Gastrocnemius medialis (tissue), 4 donors: ENCODE results near the gene SMPDL3A. TPM values are rescaled to one million over a fixed set of nuclear protein-coding genes. Genes with fewer than 3 reads are reported as not detected.

Source experiments
- ATAC-seq, 2 donors: fragments of 150-250 bp; one replicate each; pipeline ENCODE4 v1.9.1; 2016
- DNase-seq, 2 donors: peaks; one replicate each; pipeline ENCODE4 v3.0.0-alpha.2; 2019
- H3K27ac ChIP-seq, 4 donors: fragments of 200-600 bp; sonication (generic); 1 replicate in 1 of 4; 2 replicates in 3 of 4; pipeline ENCODE4 v1.5.1; 2016 to 2018; ENCODE audit warnings: mild to moderate bottlenecking in 2 of 4, moderate library complexity in 1 of 4
- H3K27me3 ChIP-seq, 3 donors: fragments of 200-600 bp; sonication (generic) in 2 of 3; 1 replicate in 1 of 3; 2 replicates in 2 of 3; pipeline versions ENCODE4 v1.5.1 to v1.6.0; 2016 to 2019; ENCODE audit warnings: mild to moderate bottlenecking in 1 of 3, moderate library complexity in 1 of 3
- H3K36me3 ChIP-seq, 2 donors: fragments of 200-600 bp; sonication (generic) in 1 of 2; one replicate each; pipeline ENCODE4 v1.5.1; 2017 to 2018
- H3K4me1 ChIP-seq, 2 donors: fragments of 200-600 bp; sonication (generic) in 1 of 2; one replicate each; pipeline ENCODE4 v1.5.1; 2016 to 2017; ENCODE audit warnings: mild to moderate bottlenecking in 2 of 2
- H3K4me3 ChIP-seq, 4 donors: fragments of 200-600 bp; sonication (generic) in 3 of 4; 1 replicate in 1 of 4; 2 replicates in 3 of 4; pipeline ENCODE4 v1.5.1; 2016 to 2019; ENCODE audit warnings: mild to moderate bottlenecking in 2 of 4
- H3K9me3 ChIP-seq, 3 donors: fragments of 200-600 bp; sonication (generic) in 2 of 3; 1 replicate in 1 of 3; 2 replicates in 2 of 3; pipeline ENCODE4 v1.5.1; 2016 to 2019
- CTCF ChIP-seq, 5 experiments: fragments of 450-650 bp in 3 of 5; fragments of 200-600 bp in 2 of 5; sonication (generic) in 2 of 5; IDR thresholded peaks in 4 of 5; conservative IDR thresholded peaks in 1 of 5; 1 replicate in 4 of 5; 2 replicates in 1 of 5; pipeline ENCODE4 v1.5.1; 2016 to 2019; ENCODE audit warnings: antibody characterized with exemption in 5 of 5, mild to moderate bottlenecking in 3 of 5, moderate library complexity in 3 of 5
- POLR2A ChIP-seq, 2 donors: fragments of 450-650 bp; IDR thresholded peaks; one replicate each; pipeline ENCODE4 v1.6.1; 2017; ENCODE audit warnings: antibody characterized with exemption in 2 of 2, mild to moderate bottlenecking in 2 of 2, moderate library complexity in 2 of 2
- in situ Hi-C, 4 donors: fragments of 200-750 bp; cut with MboI; loops; one replicate each; pipeline versions ENCODE4 v1.15.0 to v1.8.0; 2017; ENCODE audit warnings: low sequenced_read_pairs in 4 of 4
- intact Hi-C: fragments of 100-400 bp; cut with DNase I; formaldehyde crosslinking; loops from one replicate; pipeline ENCODE4 v1.15.1; 2023; ENCODE audit warnings: low total_unique reads
- total RNA-seq, 4 donors: library from RNA; depleted of rRNA; stranded (reverse); fragments of >200 nt; gene quantifications; one replicate each; pipeline versions ENCODE4 v1.1.0 to v1.2.3, GENCODE V29; 2016

The SMPDL3A gene
- total RNA-seq, 4 donors from 2014 or later: 18.4 to 38.4 (median 32.6) TPM

GRCh38 chr6:122833021-122833491, 44.0 kb downstream of the SMPDL3A start:
- Histone ChIP-seq H3K36me3 (no peaks in the 10 kb centered on the region), H3K4me3 (no peak overlapping the region), H3K9me3 (no peaks in the 10 kb centered on the region), H3K27me3 (no peaks in the 10 kb centered on the region), H3K27ac (no peak overlapping the region), H3K4me1 (no peaks in the 10 kb centered on the region)
- intact Hi-C loops: no loop called here
- no peak for ATAC-seq
- no peak for DNase-seq
- in situ Hi-C loops: no loop called here
- TF ChIP-seq POLR2A (IDR thresholded peaks at IDR 0.05): no peak

- no peaks in the 10 kb centered on the region for H3K36me3 ChIP-seq
- in situ Hi-C loops: loop anchor here (5.0 kb wide), 2 partner anchors 101 to 111 kb away; no protein-coding TSS in a partner anchor
- no peak for DNase-seq
Observed at GRCh38 chr6:122838060-122838780, 49.2 kb downstream of the SMPDL3A start.

GRCh38 chr6:122839472-122839871, 50.4 kb downstream of the SMPDL3A start:
- Histone ChIP-seq H3K27ac (no peak overlapping the region), H3K9me3 (no peaks in the 10 kb centered on the region), H3K4me3 (no peak overlapping the region), H3K4me1 (no peaks in the 10 kb centered on the region), H3K27me3 (no peaks in the 10 kb centered on the region), H3K36me3 (no peaks in the 10 kb centered on the region)
- TF ChIP-seq CTCF (IDR thresholded peaks at IDR 0.05 in 4 of 5, conservative IDR thresholded peaks at IDR 0.05 in 1 of 5) (peak; percentile 66 to 78 (median 72)), POLR2A (IDR thresholded peaks at IDR 0.05) (no peak)
- peak; percentile 14 to 32 for DNase-seq
- peak; percentile 76 to 96 for ATAC-seq
- in situ Hi-C loops (loop anchor here (5.0 kb wide), 2 partner anchors 102 to 112 kb away; no protein-coding TSS in a partner anchor), intact Hi-C loops (loop anchor here (1.0 kb wide), 2 partner anchors 95 to 109 kb away; no protein-coding TSS in a partner anchor)

More at GRCh38 chr6:122838060-122838780, 49.2 kb downstream of the SMPDL3A start:
- H3K9me3 ChIP-seq: no peaks in the 10 kb centered on the region
- H3K4me1 ChIP-seq: no peaks in the 10 kb centered on the region
- H3K4me3 ChIP-seq: no peak overlapping the region
- TF ChIP-seq POLR2A (IDR thresholded peaks at IDR 0.05) (no peak), CTCF (IDR thresholded peaks at IDR 0.05 in 4 of 5, conservative IDR thresholded peaks at IDR 0.05 in 1 of 5) (peak in 2 of 5 experiments; percentile 22 to 28)
- H3K27me3 ChIP-seq: no peaks in the 10 kb centered on the region
- no peak overlapping the region for H3K27ac ChIP-seq
- intact Hi-C loops: no loop called here
- ATAC-seq: no peak

GRCh38 chr6:122839906-122840305, 50.8 kb downstream of the SMPDL3A start:
- in situ Hi-C loops: loop anchor here (5.0 kb wide), 2 partner anchors 103 to 113 kb away; no protein-coding TSS in a partner anchor
- Histone ChIP-seq H3K9me3 (no peaks in the 10 kb centered on the region), H3K4me1 (no peaks in the 10 kb centered on the region), H3K4me3 (no peak overlapping the region), H3K27me3 (no peaks in the 10 kb centered on the region), H3K36me3 (no peaks in the 10 kb centered on the region), H3K27ac (no peak overlapping the region)
- intact Hi-C loops: loop anchor here (1.0 kb wide), 2 partner anchors 96 to 110 kb away; no protein-coding TSS in a partner anchor
- TF ChIP-seq CTCF (IDR thresholded peaks at IDR 0.05 in 4 of 5, conservative IDR thresholded peaks at IDR 0.05 in 1 of 5) (no peak), POLR2A (IDR thresholded peaks at IDR 0.05) (no peak)
- DNase-seq: no peak
- no peak for ATAC-seq

GRCh38 chr6:122845464-122845863, 56.4 kb downstream of the SMPDL3A start:
- no peak for TF ChIP-seq POLR2A (IDR thresholded peaks at IDR 0.05)
- TF ChIP-seq CTCF (IDR thresholded peaks at IDR 0.05 in 4 of 5, conservative IDR thresholded peaks at IDR 0.05 in 1 of 5): no peak
- no peaks in the 10 kb centered on the region for H3K9me3 ChIP-seq
- no peaks in the 10 kb centered on the region for H3K4me1 ChIP-seq
- DNase-seq (no peak), ATAC-seq (no peak)
- no peaks in the 10 kb centered on the region for H3K27me3 ChIP-seq
- no peak overlapping the region for H3K4me3 ChIP-seq
- intact Hi-C loops: no loop called here
- H3K36me3 ChIP-seq: no peaks in the 10 kb centered on the region
- in situ Hi-C loops: no loop called here
- no peak overlapping the region for H3K27ac ChIP-seq
